CD4-positive, CD25-positive, alpha-beta regulatory T cell (primary cell): ENCODE data around the gene CREG1. TPM values are rescaled to one million over a fixed set of nuclear protein-coding genes. Genes with fewer than 3 reads are reported as not detected.

Source experiments
- ATAC-seq, 2 donors: fragments of 150-1000 bp; cut with Tn5 transposase; one replicate each; pipeline ENCODE4 v1.10.0; 2021; ENCODE audit warnings: low read depth in 2 of 2, moderate number of reproducible peaks in 2 of 2, moderate library complexity in 1 of 2
- DNase-seq, 3 donors: peaks; one replicate each; pipeline versions ENCODE4 v3.0.0 to v3.0.0-alpha.2; 2012 to 2022; ENCODE audit warnings: mixed read lengths in 1 of 3
- H3K27ac ChIP-seq: one replicate; pipeline ENCODE4 v1.7.0; 2013; ENCODE audit warnings: mild to moderate bottlenecking, low read length; ENCODE audit not compliant: insufficient read depth, poor library complexity, severe bottlenecking
- H3K27me3 ChIP-seq: one replicate; pipeline ENCODE4 v1.7.0; 2013; ENCODE audit warnings: low read length; ENCODE audit not compliant: control insufficient read depth, insufficient read depth
- H3K36me3 ChIP-seq: one replicate; pipeline ENCODE4 v1.7.0; 2013; ENCODE audit warnings: mild to moderate bottlenecking, low read length, moderate library complexity; ENCODE audit not compliant: control insufficient read depth, insufficient read depth
- H3K4me1 ChIP-seq: 2 replicates; pipeline ENCODE4 v1.7.0; 2013; ENCODE audit warnings: mild to moderate bottlenecking, low read length; ENCODE audit not compliant: insufficient read depth, control insufficient read depth, poor library complexity, severe bottlenecking
- H3K4me3 ChIP-seq: one replicate; pipeline ENCODE4 v1.7.0; 2013; ENCODE audit warnings: low read depth, mild to moderate bottlenecking, low read length, moderate library complexity
- H3K9me3 ChIP-seq, 2 experiments: 1 replicate in 1 of 2; 2 replicates in 1 of 2; pipeline ENCODE4 v1.7.0; 2013; ENCODE audit warnings: low read length in 2 of 2, mild to moderate bottlenecking in 1 of 2, moderate library complexity in 1 of 2; ENCODE audit not compliant: control insufficient read depth in 2 of 2
- H3K27ac Mint-ChIP-seq, 3 donors: one replicate each; pipeline ENCODE4 v1.8.0; 2020 to 2022; ENCODE audit warnings: mild to moderate bottlenecking in 3 of 3, mixed read lengths in 3 of 3, moderate library complexity in 2 of 3
- H3K27me3 Mint-ChIP-seq: one replicate; pipeline ENCODE4 v1.8.0; 2022; ENCODE audit warnings: mild to moderate bottlenecking, mixed read lengths
- H3K36me3 Mint-ChIP-seq: one replicate; pipeline ENCODE4 v1.8.0; 2020; ENCODE audit warnings: mixed read lengths
- H3K4me1 Mint-ChIP-seq, 4 donors: one replicate each; pipeline ENCODE4 v1.8.0; 2020 to 2022; ENCODE audit warnings: mixed read lengths in 4 of 4, mild to moderate bottlenecking in 1 of 4
- H3K4me3 Mint-ChIP-seq, 4 donors: one replicate each; pipeline ENCODE4 v1.8.0; 2020 to 2022; ENCODE audit warnings: mild to moderate bottlenecking in 4 of 4, mixed read lengths in 4 of 4, moderate library complexity in 3 of 4
- H3K9me3 Mint-ChIP-seq, 7 donors: one replicate each; pipeline ENCODE4 v1.8.0; 2020 to 2022; ENCODE audit warnings: mixed read lengths in 7 of 7, mild to moderate bottlenecking in 3 of 7, moderate library complexity in 2 of 7
- polyA plus RNA-seq, 4 donors: library from polyadenylated mRNA; unstranded; fragments of 300-500 nt; fragmentation: Illumina TruSeq; gene quantifications; one replicate each; pipeline ENCODE4 v1.2.3, GENCODE V29; 2021
- total RNA-seq: library from RNA; stranded (reverse); gene quantifications from one replicate; pipeline ENCODE4 v1.2.3, GENCODE V29; 2022

Gene CREG1
- total and polyA plus RNA-seq, 5 donors from 2014 or later = 6.7 to 29.7 (median 20.6) TPM

DNA sequence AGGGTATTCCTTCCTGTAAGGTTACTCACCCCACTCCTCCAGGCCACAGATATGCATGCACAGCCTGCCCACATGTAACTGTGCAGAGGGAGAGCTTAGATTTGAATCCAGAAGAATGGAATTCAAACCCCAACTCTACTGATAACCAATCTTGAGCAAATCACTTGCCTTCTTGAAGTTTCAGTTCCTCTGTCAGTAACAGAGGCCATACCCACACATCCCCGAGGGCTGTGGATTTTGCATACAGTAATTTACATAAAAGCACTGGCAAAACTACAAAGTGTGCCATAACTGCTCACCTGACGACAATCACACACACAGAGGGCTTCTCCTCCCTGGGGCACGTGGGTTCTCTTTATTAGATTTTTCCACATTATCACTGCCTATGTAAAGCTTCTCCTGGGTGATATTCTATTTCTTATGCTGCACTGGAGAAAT, 53.9 kb downstream of the CREG1 start:
- H3K27me3 Mint-ChIP-seq = no peaks in the 10 kb centered on the region
- peak overlapping the region; percentile 56 for H3K4me3 ChIP-seq
- peaks cover 99% of the 10 kb centered on the region for H3K4me1 ChIP-seq
- peak; percentile 38 to 49 for ATAC-seq
- peak overlapping the region; percentile 81 for H3K27ac ChIP-seq
- peaks cover 0 to 1% (median 0%) of the 10 kb centered on the region in 7 donors for H3K9me3 Mint-ChIP-seq
- peaks cover 72% of the 10 kb centered on the region for H3K36me3 ChIP-seq
- peaks cover 57 to 100% (median 90%) of the 10 kb centered on the region in 4 donors for H3K4me1 Mint-ChIP-seq
- H3K27ac Mint-ChIP-seq = peak overlapping the region; percentile 47 to 96 (median 86)
- peak overlapping the region; percentile 70 to 92 (median 78) for H3K4me3 Mint-ChIP-seq
- DNase-seq = peak in 2 of 3 donors; percentile 30 to 79
- peaks cover 59% of the 10 kb centered on the region for H3K36me3 Mint-ChIP-seq
- H3K9me3 ChIP-seq = no peaks in the 10 kb centered on the region
- no peaks in the 10 kb centered on the region for H3K27me3 ChIP-seq

DNA sequence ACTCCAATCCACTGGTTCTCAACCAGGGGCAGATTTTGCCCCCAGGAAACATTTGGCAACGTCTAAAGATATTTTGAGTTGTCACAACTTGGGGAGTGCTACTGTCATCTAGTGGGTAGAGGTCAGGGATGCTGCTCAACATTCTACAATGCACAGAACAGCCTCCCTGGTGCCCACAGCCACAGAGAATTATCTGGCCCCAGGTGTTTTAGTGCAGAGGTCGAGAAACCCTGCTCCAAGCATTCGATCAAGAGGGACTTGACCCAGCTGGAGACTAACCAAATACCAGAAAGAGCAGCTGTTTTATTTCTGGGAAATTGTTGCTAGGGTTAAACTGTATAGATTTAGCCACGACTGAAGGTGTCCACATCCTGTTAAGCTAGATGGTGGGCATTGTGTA, 54.5 kb downstream of the CREG1 start:
- Mint-ChIP-seq H3K27me3 (no peaks in the 10 kb centered on the region), H3K9me3 (peaks cover 0 to 1% (median 0%) of the 10 kb centered on the region in 7 donors), H3K36me3 (peaks cover 56% of the 10 kb centered on the region), H3K4me3 (peak overlapping the region; percentile 70 to 92 (median 78)), H3K27ac (peak overlapping the region; percentile 47 to 96 (median 86)), H3K4me1 (peaks cover 51 to 100% (median 90%) of the 10 kb centered on the region in 4 donors)
- Histone ChIP-seq H3K27me3 (no peaks in the 10 kb centered on the region), H3K36me3 (peaks cover 73% of the 10 kb centered on the region), H3K9me3 (no peaks in the 10 kb centered on the region), H3K4me1 (peaks cover 99% of the 10 kb centered on the region), H3K4me3 (peak overlapping the region; percentile 56), H3K27ac (peak overlapping the region; percentile 81)
- DNase-seq (peak in 1 of 3 donors; percentile 60), ATAC-seq (no peak)

DNA sequence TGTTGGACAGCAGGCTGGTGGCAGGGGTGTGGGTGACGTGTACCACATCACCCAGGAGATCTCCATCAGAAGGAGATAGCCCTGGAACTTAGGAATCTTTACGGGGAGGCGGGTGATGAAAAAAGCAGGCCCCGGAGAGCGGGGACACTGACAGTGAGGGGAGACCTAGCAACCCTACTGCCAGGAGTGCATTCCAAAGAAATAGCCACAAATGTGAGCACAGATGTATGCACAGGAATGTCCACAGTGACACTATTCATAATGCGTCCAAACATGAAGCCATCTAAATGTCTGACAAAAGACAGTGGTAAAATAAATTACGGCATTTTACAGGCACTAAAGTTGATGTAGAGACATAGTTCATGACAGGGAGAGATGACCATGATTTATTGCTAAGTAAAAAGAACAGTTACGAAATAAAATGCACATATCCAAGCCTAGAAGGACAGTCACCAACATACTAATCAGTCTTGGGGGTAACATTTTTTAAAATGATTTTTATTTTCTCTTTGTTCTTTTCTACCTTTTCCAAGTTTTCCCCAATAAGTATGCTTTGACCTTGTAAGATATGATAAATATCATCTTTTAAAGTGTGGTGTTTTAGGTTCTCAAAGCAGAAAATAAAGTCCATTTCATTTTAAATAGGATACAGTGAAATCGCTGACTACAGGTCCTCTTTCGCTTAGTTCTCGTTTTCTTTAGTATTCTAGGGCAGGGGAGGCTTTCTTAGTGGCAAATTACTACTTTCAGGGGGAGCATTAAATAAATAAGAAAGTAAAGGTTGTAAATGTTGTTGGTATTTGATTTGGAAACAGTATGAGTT, 56.6 kb downstream of the CREG1 start:
- peak overlapping the region; percentile 86 to 89 (median 88) for H3K27ac Mint-ChIP-seq
- H3K27me3 ChIP-seq = no peaks in the 10 kb centered on the region
- peaks cover 0 to 1% (median 0%) of the 10 kb centered on the region in 7 donors for H3K9me3 Mint-ChIP-seq
- peak overlapping the region; percentile 46 to 80 (median 70) for H3K4me3 Mint-ChIP-seq
- no peak for DNase-seq
- H3K36me3 ChIP-seq = peaks cover 61% of the 10 kb centered on the region
- H3K4me1 ChIP-seq = peaks cover 99% of the 10 kb centered on the region
- no peaks in the 10 kb centered on the region for H3K27me3 Mint-ChIP-seq
- H3K4me3 ChIP-seq = peak overlapping the region; percentile 39
- H3K4me1 Mint-ChIP-seq = peaks cover 39 to 100% (median 89%) of the 10 kb centered on the region in 4 donors
- no peaks in the 10 kb centered on the region for H3K9me3 ChIP-seq
- peaks cover 50% of the 10 kb centered on the region for H3K36me3 Mint-ChIP-seq
- no peak for ATAC-seq
- H3K27ac ChIP-seq = peak overlapping the region; percentile 81

DNA sequence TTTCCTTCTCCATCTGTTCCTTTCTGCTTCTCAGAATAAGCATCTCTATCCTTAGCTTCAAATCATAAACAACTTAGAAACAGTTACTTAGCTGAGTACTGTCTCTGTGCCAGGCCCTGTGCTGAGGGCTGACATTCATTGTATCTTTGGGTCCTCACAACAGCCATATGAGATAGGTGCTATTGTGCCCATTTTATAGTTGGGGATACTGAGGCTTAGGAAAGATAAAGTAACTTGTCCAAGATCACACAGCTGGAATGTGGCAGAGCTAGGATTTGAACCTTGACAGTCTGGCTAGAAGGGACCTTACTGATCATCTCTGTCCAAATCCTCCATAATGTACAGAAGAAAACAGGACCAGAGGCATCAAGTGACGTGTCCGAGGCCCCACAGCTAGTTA, 60.2 kb downstream of the CREG1 start:
- Histone ChIP-seq H3K36me3 (peaks cover 55% of the 10 kb centered on the region), H3K27ac (peak overlapping the region; percentile 81), H3K4me3 (peak overlapping the region; percentile 61), H3K9me3 (no peaks in the 10 kb centered on the region), H3K4me1 (peaks cover 97% of the 10 kb centered on the region), H3K27me3 (no peaks in the 10 kb centered on the region)
- no peaks in the 10 kb centered on the region for H3K27me3 Mint-ChIP-seq
- H3K4me3 Mint-ChIP-seq = peak overlapping the region; percentile 72 to 79 (median 78)
- DNase-seq = no peak
- H3K36me3 Mint-ChIP-seq = peaks cover 57% of the 10 kb centered on the region
- no peak for ATAC-seq
- peaks cover 43 to 99% (median 88%) of the 10 kb centered on the region in 4 donors for H3K4me1 Mint-ChIP-seq
- peak overlapping the region; percentile 92 to 99 (median 96) for H3K27ac Mint-ChIP-seq
- H3K9me3 Mint-ChIP-seq = peaks cover 0 to 1% (median 0%) of the 10 kb centered on the region in 7 donors

DNA sequence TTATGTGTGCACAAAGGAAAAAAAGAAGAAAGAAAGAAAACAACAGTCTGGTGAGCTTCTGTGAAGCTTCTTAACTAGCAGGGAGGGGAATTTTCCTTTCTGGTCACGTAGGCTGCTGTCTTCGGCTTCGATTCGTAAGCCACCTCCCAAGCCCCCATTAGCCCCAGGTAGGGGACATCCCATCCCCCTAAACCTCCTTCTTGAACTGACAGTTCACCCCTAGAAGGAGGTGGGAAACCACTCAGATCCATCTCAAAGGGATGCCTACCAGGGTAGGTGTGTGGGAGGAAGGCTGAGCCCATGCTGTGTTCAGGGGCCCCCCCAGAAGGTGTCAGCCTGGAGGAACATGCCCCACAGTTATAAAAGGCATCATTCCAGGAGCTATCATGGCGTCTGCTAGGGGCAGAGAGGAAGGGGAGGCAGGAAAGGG, 61.1 kb downstream of the CREG1 start:
- DNase-seq (peak in 1 of 3 donors; percentile 48), ATAC-seq (peak; percentile 10 to 22)
- H3K4me3 ChIP-seq = peak overlapping the region; percentile 61
- peak overlapping the region; percentile 81 for H3K27ac ChIP-seq
- H3K27ac Mint-ChIP-seq = peak overlapping the region; percentile 88 to 96 (median 92)
- peaks cover 44 to 99% (median 87%) of the 10 kb centered on the region in 4 donors for H3K4me1 Mint-ChIP-seq
- H3K27me3 Mint-ChIP-seq = no peaks in the 10 kb centered on the region
- H3K27me3 ChIP-seq = no peaks in the 10 kb centered on the region
- H3K9me3 Mint-ChIP-seq = peaks cover 0 to 1% (median 0%) of the 10 kb centered on the region in 7 donors
- H3K4me1 ChIP-seq = peaks cover 97% of the 10 kb centered on the region
- H3K36me3 ChIP-seq = peaks cover 50% of the 10 kb centered on the region
- peak overlapping the region; percentile 72 to 92 (median 78) for H3K4me3 Mint-ChIP-seq
- H3K9me3 ChIP-seq = no peaks in the 10 kb centered on the region
- peaks cover 58% of the 10 kb centered on the region for H3K36me3 Mint-ChIP-seq

DNA sequence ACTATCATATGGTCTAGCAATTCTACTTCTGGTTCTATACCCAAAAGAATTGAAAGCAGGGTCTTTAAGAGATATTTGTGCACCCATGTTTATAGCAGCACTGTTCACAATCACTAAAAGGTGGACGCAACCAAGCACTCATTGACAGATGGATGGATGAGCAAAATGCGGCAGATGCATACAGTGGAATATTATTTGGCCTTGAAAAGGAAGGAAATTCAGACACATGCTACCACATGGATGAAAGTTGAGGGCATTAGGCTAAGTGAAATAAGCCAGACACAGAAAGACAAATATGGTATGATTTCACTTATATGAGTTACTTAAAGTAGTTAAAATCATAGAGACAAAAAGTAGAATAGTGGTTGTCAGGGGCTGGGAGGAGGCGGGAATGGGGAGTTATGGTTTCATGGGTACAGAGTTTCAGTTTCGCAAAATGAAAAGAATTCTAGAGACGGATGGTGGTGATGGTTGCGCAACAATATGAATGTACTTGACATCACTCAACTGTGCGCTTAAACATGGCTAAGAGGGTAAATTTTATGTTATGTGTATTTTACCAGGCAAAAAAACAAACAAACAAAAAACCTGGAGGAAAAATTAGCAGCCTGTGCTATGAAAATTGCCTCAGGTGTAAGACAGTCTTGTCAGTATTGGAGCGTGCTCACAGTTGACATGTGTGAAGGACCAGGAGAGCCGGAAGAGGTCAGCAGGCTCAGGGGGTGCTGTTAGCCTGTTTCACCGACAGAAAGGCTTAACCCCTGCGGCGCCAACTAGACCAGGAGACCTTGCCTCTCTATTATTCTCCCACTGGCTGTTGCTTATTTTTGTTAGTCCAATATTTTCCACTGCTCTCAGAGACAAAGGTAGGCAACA, 61.7 kb downstream of the CREG1 start:
- Histone ChIP-seq H3K9me3 (no peaks in the 10 kb centered on the region), H3K27ac (peak overlapping the region; percentile 81), H3K4me3 (peak overlapping the region; percentile 61), H3K27me3 (no peaks in the 10 kb centered on the region), H3K4me1 (peaks cover 95% of the 10 kb centered on the region), H3K36me3 (peaks cover 47% of the 10 kb centered on the region)
- Mint-ChIP-seq H3K4me1 (peaks cover 37 to 99% (median 84%) of the 10 kb centered on the region in 4 donors), H3K9me3 (no peaks in the 10 kb centered on the region), H3K36me3 (peaks cover 53% of the 10 kb centered on the region), H3K27ac (peak overlapping the region; percentile 88 to 96 (median 92)), H3K4me3 (peak overlapping the region; percentile 72 to 92 (median 78)), H3K27me3 (no peaks in the 10 kb centered on the region)
- ATAC-seq (peak; percentile 30 to 38), DNase-seq (peak in 1 of 3 donors; percentile 69)
